K562 (cell line): ENCODE results near the gene ZNF628. TPM values are rescaled to one million over a fixed set of nuclear protein-coding genes. Genes with fewer than 3 reads are reported as not detected.

Experiments used
- ATAC-seq: fragments of 200-7000 bp; cut with Tn5 transposase; 3 replicates; pipeline ENCODE4 v1.9.1; 2020; ENCODE audit warnings: moderate library complexity
- BruUV-seq: library from RNA; stranded (reverse); fragments of 400-500 nt; replicated peaks from 2 replicates; lab custom pipeline; 2021; lab: Mats Ljungman, UMichigan
- CTCF ChIA-PET: fragments of 300-600 bp; formaldehyde crosslinking; extraction: SDS; loops from one replicate; lab custom pipeline; 2021; ENCODE audit warnings: low intra/inter-chr PET ratio; lab: Yijun Ruan, JAX
- POLR2A ChIA-PET: fragments of 300-600, 350-650 bp; sonication (Branson Sonifier 250); formaldehyde crosslinking; extraction: SDS; loops from one replicate; lab custom pipeline; 2021; ENCODE audit warnings: antibody characterized with exemption, inconsistent platforms; lab: Yijun Ruan, JAX
- DNase-seq, 4 experiments: peaks; one replicate each; pipeline versions ENCODE4 v3.0.0 to v3.0.0-alpha.2; 2011 to 2018; ENCODE audit warnings: low spot score in 3 of 4, mixed read lengths in 3 of 4; ENCODE audit errors: extremely low read depth in 1 of 4
- FAIRE-seq: peaks from 2 replicates; lab custom pipeline; 2011; peaks lifted over from hg19 to GRCh38; lab: Jason Lieb, UNC
- H2AFZ ChIP-seq: 2 replicates; pipeline ENCODE4 v1.6.0; 2011; ENCODE audit warnings: low read depth, low read length, control low read depth, inconsistent platforms
- H3K27ac ChIP-seq: fragments of 200-600 bp; 3 replicates; pipeline ENCODE4 v1.8.0; 2011; ENCODE audit warnings: low read depth, mild to moderate bottlenecking, control low read depth, inconsistent platforms, low read length, moderate library complexity, mixed read lengths; ENCODE audit errors: extremely low read depth
- H3K27me3 ChIP-seq, 2 experiments: fragments of 300-600 bp in 1 of 2; 2 replicates in 1 of 2; 3 replicates in 1 of 2; pipeline versions ENCODE4 v1.6.0 to v1.8.0; 2011; ENCODE audit warnings: inconsistent platforms in 2 of 2, low read length in 2 of 2, mild to moderate bottlenecking in 1 of 2, mixed read lengths in 1 of 2, moderate library complexity in 1 of 2; ENCODE audit not compliant: control insufficient read depth in 2 of 2, insufficient read depth in 2 of 2
- H3K36me3 ChIP-seq: fragments of 300-600 bp; 3 replicates; pipeline ENCODE4 v1.8.0; 2011; ENCODE audit warnings: mild to moderate bottlenecking, low read length, inconsistent platforms; ENCODE audit not compliant: control insufficient read depth, insufficient read depth
- H3K4me1 ChIP-seq, 2 experiments: fragments of 200-600 bp in 1 of 2; replicated peaks in 1 of 2; 2 replicates in 1 of 2; 3 replicates in 1 of 2; pipeline versions ENCODE4 v1.5.1 to v1.8.0; 2011; ENCODE audit warnings: inconsistent platforms in 2 of 2, low read length in 2 of 2, mild to moderate bottlenecking in 1 of 2, mixed read lengths in 1 of 2, moderate library complexity in 1 of 2; ENCODE audit not compliant: control insufficient read depth in 2 of 2, insufficient read depth in 2 of 2
- H3K4me2 ChIP-seq: 2 replicates; pipeline ENCODE4 v1.6.1; 2011; ENCODE audit warnings: low read length, control low read depth, inconsistent platforms, mixed read lengths; ENCODE audit not compliant: insufficient read depth
- H3K4me3 ChIP-seq: fragments of 200-600 bp; sonication (generic), shearing (Covaris generic); 2 replicates; pipeline ENCODE4 v1.5.1; 2016; ENCODE audit warnings: control low read depth, inconsistent platforms
- H3K79me2 ChIP-seq: fragments of 200-600 bp; 3 replicates; pipeline ENCODE4 v1.8.0; 2011; ENCODE audit warnings: low read length, inconsistent platforms; ENCODE audit not compliant: control insufficient read depth, insufficient read depth
- H3K9ac ChIP-seq, 2 experiments: 2 replicates each; pipeline versions ENCODE4 v1.6.0 to v1.6.1; 2011; ENCODE audit warnings: low read depth in 2 of 2, low read length in 2 of 2, control low read depth in 1 of 2, inconsistent platforms in 1 of 2, mild to moderate bottlenecking in 1 of 2, mixed read lengths in 1 of 2; ENCODE audit not compliant: insufficient read depth in 1 of 2
- H3K9me1 ChIP-seq: one replicate; pipeline ENCODE4 v1.6.0; 2011; ENCODE audit warnings: inconsistent platforms, mild to moderate bottlenecking, low read length, moderate library complexity; ENCODE audit not compliant: control insufficient read depth, insufficient read depth
- H3K9me3 ChIP-seq: replicated peaks from 2 replicates; pipeline ENCODE4 v1.5.1; 2011; ENCODE audit warnings: low read depth, low read length, inconsistent platforms; ENCODE audit not compliant: control insufficient read depth, insufficient read depth
- H4K20me1 ChIP-seq: replicated peaks from 2 replicates; pipeline ENCODE4 v1.6.1; 2011; ENCODE audit warnings: low read length, inconsistent platforms, mixed read lengths; ENCODE audit not compliant: control insufficient read depth, insufficient read depth
- BCOR ChIP-seq: fragments of 450-650 bp; IDR thresholded peaks from 2 replicates; pipeline ENCODE4 v1.6.1; 2016
- CBFA2T2 ChIP-seq: fragments of 450-650 bp; conservative IDR thresholded peaks from 2 replicates; pipeline ENCODE4 v1.6.1; 2017; ENCODE audit warnings: mild to moderate bottlenecking
- CTBP1 ChIP-seq: fragments of 450-650 bp; IDR thresholded peaks from 2 replicates; pipeline ENCODE4 v1.6.1; 2016; ENCODE audit warnings: borderline replicate concordance
- EHMT2 ChIP-seq: fragments of 450-650 bp; IDR thresholded peaks from 2 replicates; pipeline ENCODE4 v1.6.1; 2018; ENCODE audit warnings: antibody characterized with exemption
- GTF2E2 ChIP-seq: fragments of 200-800 bp; sonication (Bioruptor generic); IDR thresholded peaks from 2 replicates; pipeline ENCODE4 v1.6.1; 2016; ENCODE audit warnings: missing genetic modification characterization, missing compliant biosample characterization
- NCOA1 ChIP-seq: fragments of 450-650 bp; IDR thresholded peaks from 2 replicates; pipeline ENCODE4 v1.6.1; 2016; ENCODE audit warnings: low read depth
- NELFE ChIP-seq: IDR thresholded peaks from 2 replicates; pipeline ENCODE4 v1.6.1; 2011; ENCODE audit warnings: mild to moderate bottlenecking; ENCODE audit not compliant: insufficient read depth, insufficient read length
- RBM25 ChIP-seq: fragments of 200-400 bp; formaldehyde crosslinking; IDR thresholded peaks from 2 replicates; pipeline ENCODE4 v1.6.1; 2018; ENCODE audit warnings: low read length, low read depth, moderate library complexity; ENCODE audit not compliant: severe bottlenecking
- RCOR1 ChIP-seq, 2 experiments: IDR thresholded peaks; 2 replicates each; pipeline ENCODE4 v1.6.1; 2012; ENCODE audit warnings: low read depth in 2 of 2, low read length in 2 of 2, borderline replicate concordance in 1 of 2, improper control_type of control experiment in 1 of 2
- SETDB1 ChIP-seq: IDR thresholded peaks from one replicate; pipeline ENCODE4 v1.6.1; 2012; ENCODE audit warnings: low read length, control low read depth, inconsistent platforms
- SMARCE1 ChIP-seq: fragments of 450-650 bp; IDR thresholded peaks from 2 replicates; pipeline ENCODE4 v1.7.1; 2016; ENCODE audit warnings: mild to moderate bottlenecking
- SRF ChIP-seq, 2 experiments: fragments of 250-450, 450-650 bp in 1 of 2; sonication (Bioruptor Pico) in 1 of 2; sonication (generic) in 1 of 2; formaldehyde crosslinking; IDR thresholded peaks; 2 replicates each; pipeline versions ENCODE4 v1.5.0 to v1.5.1; 2020 to 2022; ENCODE audit warnings: mild to moderate bottlenecking in 1 of 2, missing genetic modification reagents in 1 of 2
- TCF3 ChIP-seq: sonication (generic); formaldehyde crosslinking; IDR thresholded peaks from 2 replicates; pipeline ENCODE4 v1.4.0; 2020; ENCODE audit warnings: mild to moderate bottlenecking, missing genetic modification reagents
- YY1 ChIP-seq, 3 experiments: IDR thresholded peaks; 2 replicates each; pipeline ENCODE4 v1.6.1; 2011; ENCODE audit warnings: low read length in 2 of 3, mild to moderate bottlenecking in 2 of 3, moderate library complexity in 2 of 3, borderline replicate concordance in 1 of 3, control low read depth in 1 of 3, low read depth in 1 of 3; ENCODE audit not compliant: insufficient read depth in 3 of 3, insufficient replicate concordance in 2 of 3, control insufficient read depth in 1 of 3, insufficient read length in 1 of 3; ENCODE audit errors: extremely low read depth in 1 of 3
- ZHX1 ChIP-seq: fragments of 150-350 bp; conservative IDR thresholded peaks from 2 replicates; pipeline ENCODE4 v1.6.1; 2014; ENCODE audit warnings: low read length
- WGBS: fragments of 100-300 bp; shearing (Covaris generic); methylation state at CpG from one replicate; pipeline ENCODE4 v1.1.6; 2016; ENCODE audit warnings: low coverage, mixed read lengths; ENCODE audit not compliant: insufficient coverage; ENCODE audit errors: missing lambda C conversion rate; 5-methylcytosine and 5-hydroxymethylcytosine counted together
- in situ Hi-C: fragments of 300-500 bp; cut with MboI; formaldehyde crosslinking; loops from 4 replicates; pipeline ENCODE4 v1.15.0; 2018; ENCODE audit warnings: inconsistent platforms, mixed read lengths
- intact Hi-C: fragments of 100-400 bp; cut with micrococcal nuclease; formaldehyde crosslinking; loops from 2 replicates; pipeline ENCODE4 v1.14.2; 2022
- polyA plus RNA-seq, 8 experiments: library from polyadenylated mRNA; depleted of rRNA in 4 of 8; stranded (reverse) in 5 of 8; unstranded in 3 of 8; fragments of >200 nt; fragmentation: Nextera tagmentation in 2 of 8; fragmentation: Illumina TruSeq in 1 of 8; extraction: Ambion mirVana in 2 of 8; extraction: Trizol in 1 of 8; gene quantifications; 2 replicates each; pipeline versions ENCODE4 v1.2.1 to v1.2.3, GENCODE V29; 2011 to 2014; ENCODE audit warnings: inconsistent platforms in 1 of 8, missing spikeins in 1 of 8
- total RNA-seq, 7 experiments: library from RNA; depleted of rRNA in 6 of 7; stranded (reverse); fragments of >200 nt in 6 of 7; fragmentation: Illumina TruSeq in 2 of 7; extraction: Trizol in 2 of 7; gene quantifications; 2 replicates each; pipeline versions ENCODE4 v1.2.1 to v1.2.3, GENCODE V29; 2011 to 2021; ENCODE audit warnings: low replicate concordance in 1 of 7
- TF ChIP-seq, protein P1 (sequence below): IDR thresholded peaks from 3 replicates; pipeline ENCODE4 v1.6.1; 2011; ENCODE audit warnings: borderline replicate concordance, mild to moderate bottlenecking; ENCODE audit not compliant: insufficient read length, insufficient read depth

ZNF628 gene
- total and polyA plus RNA-seq, 9 of the 15 experiments (the other 6 are each of a cell fraction or from before 2014, with no cell fraction given) = 0.13 to 13.6 (median 2.2) TPM; not detected in 3

GRCh38 chr19:55519451-55520311 is 43.3 kb downstream of the ZNF628 start (continued):
- TF ChIP-seq, protein P1, sequence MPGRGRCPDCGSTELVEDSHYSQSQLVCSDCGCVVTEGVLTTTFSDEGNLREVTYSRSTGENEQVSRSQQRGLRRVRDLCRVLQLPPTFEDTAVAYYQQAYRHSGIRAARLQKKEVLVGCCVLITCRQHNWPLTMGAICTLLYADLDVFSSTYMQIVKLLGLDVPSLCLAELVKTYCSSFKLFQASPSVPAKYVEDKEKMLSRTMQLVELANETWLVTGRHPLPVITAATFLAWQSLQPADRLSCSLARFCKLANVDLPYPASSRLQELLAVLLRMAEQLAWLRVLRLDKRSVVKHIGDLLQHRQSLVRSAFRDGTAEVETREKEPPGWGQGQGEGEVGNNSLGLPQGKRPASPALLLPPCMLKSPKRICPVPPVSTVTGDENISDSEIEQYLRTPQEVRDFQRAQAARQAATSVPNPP = no peak
- TF ChIP-seq SETDB1 (no peak), CTBP1 (peak; percentile 47; the same call in 1 of the 2 replicates)

DNA sequence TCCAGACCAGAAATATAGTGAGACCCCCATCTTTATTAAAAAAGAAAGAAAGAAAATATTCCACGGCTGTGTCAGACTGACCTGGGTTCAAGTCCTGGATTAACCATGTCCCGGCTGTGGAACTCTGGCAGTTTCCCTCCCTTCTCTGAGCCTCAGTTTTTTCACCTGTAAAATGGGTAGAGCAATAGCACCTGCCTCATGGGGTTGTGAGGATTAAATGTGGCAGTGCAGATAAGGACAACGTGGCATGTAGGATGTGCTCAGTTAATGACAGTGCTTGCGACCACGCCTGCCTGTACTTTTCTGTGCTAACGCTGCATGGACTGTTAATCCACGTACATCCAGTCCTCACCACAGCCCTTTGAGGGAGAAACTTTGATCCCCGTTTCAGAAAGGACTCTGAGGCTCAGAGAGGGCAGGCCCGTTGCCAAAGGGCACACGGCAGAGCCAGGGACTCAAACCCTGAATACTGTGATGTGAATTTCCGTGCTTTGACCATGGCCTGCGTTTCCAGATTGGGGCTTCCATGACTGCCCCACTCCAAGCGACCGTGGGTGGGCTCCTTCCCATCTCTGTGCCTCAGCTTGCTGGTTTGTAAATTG is 44.4 kb downstream of the ZNF628 start:
- Histone ChIP-seq H3K4me3 (no peak overlapping the region), H4K20me1 (no peaks in the 10 kb centered on the region), H3K27ac (no peak overlapping the region), H3K27me3 (no peaks in the 10 kb centered on the region; a peak in 1 of 5 replicates), H3K9me1 (no peaks in the 10 kb centered on the region), H3K9me3 (no peaks in the 10 kb centered on the region; the same call in 1 of the 2 replicates), H3K79me2 (no peaks in the 10 kb centered on the region), H3K4me1 (peaks cover 3 to 26% of the 10 kb centered on the region in 2 experiments; a peak in 4 of 5 replicates), H3K36me3 (no peaks in the 10 kb centered on the region), H2AFZ (no peak overlapping the region), H3K4me2 (no peak overlapping the region), H3K9ac (peak overlapping the region in 1 of 2 experiments; percentile 70; a peak in 1 of 4 replicates)
- 24% methylated on average over 14 of the region's 14 CpGs for WGBS
- in situ Hi-C loops = no loop called here
- intact Hi-C loops = no loop called here
- CTCF ChIA-PET = no interaction called here
- ATAC-seq = no peak
- peak in 1 of 4 experiments; percentile 31 for DNase-seq
- POLR2A ChIA-PET = interaction anchor here (0.9 kb wide), 1 partner anchor 107 kb away, joined by 4 read pairs; no protein-coding TSS in a partner anchor
- no TSS peak for BruUV-seq
- FAIRE-seq = peak; percentile 67
- TF ChIP-seq GTF2E2 (tag) = no peak
- TF ChIP-seq ZHX1 = no peak
- no peak for TF ChIP-seq NCOA1
- TF ChIP-seq SRF (CRISPR knock-in tag; IDR thresholded peaks at IDR 0.05) = no peak
- TF ChIP-seq YY1 (IDR thresholded peaks at IDR 0.05; ENCODE audit: borderline replicate concordance in 1 of 3, control insufficient read depth in 1 of 3, extremely low read depth in 1 of 3, insufficient read depth in 3 of 3, insufficient read length in 1 of 3, insufficient replicate concordance in 2 of 3, low read depth in 1 of 3, low read length in 2 of 3) = no peak
- no peak for TF ChIP-seq NELFE
- 0 out of 4 replicates have a peak, but pooled peaks of 1 of the 2 experiments have one; percentile 37 for TF ChIP-seq RCOR1 (IDR thresholded peaks at IDR 0.05; ENCODE audit: borderline replicate concordance in 1 of 2, low read depth in 2 of 2, low read length in 2 of 2)
- no peak for TF ChIP-seq SMARCE1
- TF ChIP-seq TCF3 (CRISPR knock-in tag) = peak; percentile 51; the same call in 1 of the 2 replicates
- peak; percentile 94 for TF ChIP-seq RBM25
- TF ChIP-seq EHMT2 = no peak
- peak; percentile 95 for TF ChIP-seq BCOR
- TF ChIP-seq CBFA2T2 = peak; percentile 58
